CD4-positive, alpha-beta T cell (primary cell): ENCODE results near the gene CFAP299. TPM values are rescaled to one million over a fixed set of nuclear protein-coding genes. Genes with fewer than 3 reads are reported as not detected.

ENCODE experiments used
- ATAC-seq: fragments of 200-7000 bp; cut with Tn5 transposase; one replicate; pipeline ENCODE4 v1.10.0; 2022; ENCODE audit warnings: mild to moderate bottlenecking; ENCODE audit not compliant: poor library complexity
- CTCF ChIA-PET: fragments of 350-600 bp; sonication (Branson Sonifier 250); formaldehyde crosslinking; loops from one replicate; lab custom pipeline; 2021; ENCODE audit warnings: antibody characterized with exemption, inconsistent platforms; lab: Charles Lee
- POLR2A ChIA-PET: fragments of 350-600 bp; sonication (Branson Sonifier 250); formaldehyde crosslinking; loops from one replicate; lab custom pipeline; 2021; ENCODE audit warnings: antibody characterized with exemption, inconsistent platforms; lab: Charles Lee
- DNase-seq, 14 experiments: peaks; one replicate each; pipeline ENCODE4 v3.0.0-alpha.2; 2013 to 2020; ENCODE audit warnings: mixed read lengths in 2 of 14
- H3K27ac ChIP-seq, 2 donors: one replicate each; pipeline versions ENCODE4 v1.5.1 to v1.7.0; 2013; ENCODE audit warnings: low read length in 2 of 2, low read depth in 1 of 2, mild to moderate bottlenecking in 1 of 2
- H3K27me3 ChIP-seq, 2 experiments: 1 replicate in 1 of 2; 2 replicates in 1 of 2; pipeline versions ENCODE4 v1.6.1 to v1.7.0; 2013; ENCODE audit warnings: low read length in 2 of 2, control low read depth in 1 of 2, mild to moderate bottlenecking in 1 of 2, moderate library complexity in 1 of 2; ENCODE audit not compliant: insufficient read depth in 2 of 2, control insufficient read depth in 1 of 2
- H3K36me3 ChIP-seq: one replicate; pipeline ENCODE4 v1.6.1; 2013; ENCODE audit warnings: low read length, control low read depth; ENCODE audit not compliant: insufficient read depth
- H3K4me1 ChIP-seq: one replicate; pipeline ENCODE4 v1.6.1; 2013; ENCODE audit warnings: low read length, control low read depth; ENCODE audit not compliant: insufficient read depth
- H3K4me3 ChIP-seq: one replicate; pipeline ENCODE4 v1.5.1; 2013; ENCODE audit warnings: mild to moderate bottlenecking, low read length, moderate library complexity
- H3K9me3 ChIP-seq, 2 experiments: 1 replicate in 1 of 2; 2 replicates in 1 of 2; pipeline versions ENCODE4 v1.6.1 to v1.7.0; 2013; ENCODE audit warnings: low read length in 2 of 2, mild to moderate bottlenecking in 2 of 2, control low read depth in 1 of 2, moderate library complexity in 1 of 2; ENCODE audit not compliant: control insufficient read depth in 1 of 2, insufficient read depth in 1 of 2
- H3K27ac Mint-ChIP-seq: one replicate; pipeline ENCODE4 v1.8.0; 2020; ENCODE audit warnings: mixed read lengths
- H3K27me3 Mint-ChIP-seq: one replicate; pipeline ENCODE4 v1.8.0; 2021; ENCODE audit warnings: mixed read lengths
- H3K36me3 Mint-ChIP-seq: one replicate; pipeline ENCODE4 v1.8.0; 2021; ENCODE audit warnings: low read depth, mixed read lengths
- H3K4me1 Mint-ChIP-seq: one replicate; pipeline ENCODE4 v1.8.0; 2021; ENCODE audit warnings: low read depth, mixed read lengths
- H3K4me3 Mint-ChIP-seq: one replicate; pipeline ENCODE4 v1.8.0; 2020; ENCODE audit warnings: mild to moderate bottlenecking, mixed read lengths
- H3K9me3 Mint-ChIP-seq: one replicate; pipeline ENCODE4 v1.8.0; 2020; ENCODE audit warnings: mixed read lengths
- intact Hi-C, 2 experiments: fragments of 100-400 bp; cut with DNase I in 1 of 2; cut with micrococcal nuclease in 1 of 2; formaldehyde crosslinking; loops; one replicate each; pipeline versions ENCODE4 v1.15.1 to v1.9.0; 2023 to 2025; cut with DNase I, micrococcal nuclease
- total RNA-seq, 174 experiments: library from RNA in 2 of 174; stranded (reverse) in 2 of 174; gene quantifications; one replicate each; pipeline ENCODE4 v1.2.3 and lab custom pipeline; 2021 to 2026
- TF ChIP-seq, protein P1 (sequence below): fragments of 200-600 bp; IDR thresholded peaks from one replicate; pipeline ENCODE4 v1.8.0; 2022; ENCODE audit warnings: antibody characterized with exemption, mild to moderate bottlenecking

Gene CFAP299
- total RNA-seq, 2 experiments from 2014 or later: not detected

DNA sequence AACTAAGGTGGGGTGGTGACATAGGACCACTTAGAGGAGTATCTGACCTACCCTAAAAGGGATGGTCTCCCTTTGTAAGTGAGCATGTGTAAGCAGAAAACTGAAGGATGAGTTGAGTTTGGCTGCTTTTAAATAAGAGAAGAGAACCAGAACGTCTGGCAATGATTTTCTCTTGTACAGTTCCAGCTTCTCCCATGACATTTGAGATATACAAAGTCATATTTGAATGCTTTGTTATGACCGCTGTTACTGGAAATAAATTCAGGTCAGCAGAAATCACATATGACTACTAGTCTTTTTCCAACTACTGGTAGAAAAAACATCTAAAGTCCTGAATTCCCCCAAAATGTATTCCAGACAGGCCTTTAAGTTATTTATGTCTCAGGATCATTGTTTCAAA is 381.7 kb downstream of the CFAP299 start:
- intact Hi-C loops: no loop called here
- CTCF ChIA-PET: no interaction called here

GRCh38 chr4:80726471-80726870 is 390.9 kb downstream of the CFAP299 start:
- DNase-seq (no peak), ATAC-seq (no peak)
- intact Hi-C loops: no loop called here
- Mint-ChIP-seq H3K36me3 (no peaks in the 10 kb centered on the region), H3K27me3 (no peaks in the 10 kb centered on the region), H3K27ac (no peak overlapping the region), H3K4me3 (no peak overlapping the region), H3K4me1 (no peaks in the 10 kb centered on the region), H3K9me3 (no peaks in the 10 kb centered on the region)
- TF ChIP-seq, protein P1, sequence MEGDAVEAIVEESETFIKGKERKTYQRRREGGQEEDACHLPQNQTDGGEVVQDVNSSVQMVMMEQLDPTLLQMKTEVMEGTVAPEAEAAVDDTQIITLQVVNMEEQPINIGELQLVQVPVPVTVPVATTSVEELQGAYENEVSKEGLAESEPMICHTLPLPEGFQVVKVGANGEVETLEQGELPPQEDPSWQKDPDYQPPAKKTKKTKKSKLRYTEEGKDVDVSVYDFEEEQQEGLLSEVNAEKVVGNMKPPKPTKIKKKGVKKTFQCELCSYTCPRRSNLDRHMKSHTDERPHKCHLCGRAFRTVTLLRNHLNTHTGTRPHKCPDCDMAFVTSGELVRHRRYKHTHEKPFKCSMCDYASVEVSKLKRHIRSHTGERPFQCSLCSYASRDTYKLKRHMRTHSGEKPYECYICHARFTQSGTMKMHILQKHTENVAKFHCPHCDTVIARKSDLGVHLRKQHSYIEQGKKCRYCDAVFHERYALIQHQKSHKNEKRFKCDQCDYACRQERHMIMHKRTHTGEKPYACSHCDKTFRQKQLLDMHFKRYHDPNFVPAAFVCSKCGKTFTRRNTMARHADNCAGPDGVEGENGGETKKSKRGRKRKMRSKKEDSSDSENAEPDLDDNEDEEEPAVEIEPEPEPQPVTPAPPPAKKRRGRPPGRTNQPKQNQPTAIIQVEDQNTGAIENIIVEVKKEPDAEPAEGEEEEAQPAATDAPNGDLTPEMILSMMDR: no peak
- Histone ChIP-seq H3K4me3 (no peak overlapping the region), H3K36me3 (no peaks in the 10 kb centered on the region), H3K27ac (no peak overlapping the region), H3K27me3 (no peaks in the 10 kb centered on the region), H3K4me1 (no peaks in the 10 kb centered on the region), H3K9me3 (peaks cover 8 to 10% of the 10 kb centered on the region in 2 experiments)
- ChIA-PET CTCF (no interaction called here), POLR2A (no interaction called here)

More for the DNA sequence above, 381.7 kb downstream of the CFAP299 start:
- ATAC-seq (no peak), DNase-seq (no peak)
- Mint-ChIP-seq H3K27ac (no peak overlapping the region), H3K36me3 (no peaks in the 10 kb centered on the region), H3K4me3 (no peak overlapping the region), H3K27me3 (no peaks in the 10 kb centered on the region), H3K9me3 (peaks cover 6% of the 10 kb centered on the region), H3K4me1 (peaks cover 11% of the 10 kb centered on the region)
- POLR2A ChIA-PET: no interaction called here
- H3K9me3 ChIP-seq: peaks cover 4 to 28% of the 10 kb centered on the region in 2 experiments
- no peak overlapping the region for H3K4me3 ChIP-seq
- H3K4me1 ChIP-seq: no peaks in the 10 kb centered on the region
- TF ChIP-seq, protein P1: no peak
- H3K36me3 ChIP-seq: no peaks in the 10 kb centered on the region
- no peak overlapping the region for H3K27ac ChIP-seq
- H3K27me3 ChIP-seq: no peaks in the 10 kb centered on the region

GRCh38 chr4:80730158-80730557 is 394.6 kb downstream of the CFAP299 start:
- CTCF ChIA-PET: interaction anchor here (1.2 kb wide), 1 partner anchor 14 kb away, joined by 3 read pairs; no protein-coding TSS in a partner anchor

More at GRCh38 chr4:80730158-80730557, 394.6 kb downstream of the CFAP299 start:
- H3K4me1 ChIP-seq: no peaks in the 10 kb centered on the region
- H3K9me3 ChIP-seq: no peaks in the 10 kb centered on the region
- intact Hi-C loops: no loop called here
- no peak overlapping the region for H3K27ac Mint-ChIP-seq
- H3K9me3 Mint-ChIP-seq: peaks cover 9% of the 10 kb centered on the region
- H3K4me3 Mint-ChIP-seq: no peak overlapping the region
- ATAC-seq (no peak), DNase-seq (no peak)
- POLR2A ChIA-PET: no interaction called here
- no peaks in the 10 kb centered on the region for H3K27me3 Mint-ChIP-seq
- no peaks in the 10 kb centered on the region for H3K36me3 Mint-ChIP-seq
- H3K27me3 ChIP-seq: no peaks in the 10 kb centered on the region
- TF ChIP-seq, protein P1: no peak
- H3K4me1 Mint-ChIP-seq: no peaks in the 10 kb centered on the region
- H3K36me3 ChIP-seq: no peaks in the 10 kb centered on the region
- no peak overlapping the region for H3K27ac ChIP-seq
- H3K4me3 ChIP-seq: no peak overlapping the region
